Coronary artery (tissue), 2 donors: ENCODE results near the gene TMEM43.

Experiments
- DNase-seq: peaks from one replicate; pipeline ENCODE4 v3.0.0-alpha.2; 2017; ENCODE audit warnings: low spot score
- H3K27ac ChIP-seq, 2 donors: fragments of 200-600 bp; sonication (generic); one replicate each; pipeline ENCODE4 v1.5.1; 2016 to 2019
- H3K4me3 ChIP-seq: fragments of 200-600 bp; sonication (generic); 2 replicates; pipeline ENCODE4 v1.5.1; 2016; ENCODE audit warnings: mild to moderate bottlenecking, moderate library complexity
- CTCF ChIP-seq: fragments of 200-600 bp; sonication (generic); IDR thresholded peaks from one replicate; pipeline ENCODE4 v1.5.1; 2019; ENCODE audit warnings: antibody characterized with exemption

TMEM43 gene

GRCh38 chr3:14143271-14144225, 18.7 kb downstream of the TMEM43 start:
- Histone ChIP-seq H3K27ac (peak overlapping the region; percentile 81 to 95), H3K4me3 (peak overlapping the region; percentile 57)
- DNase-seq = peak; percentile 88
- no peak for TF ChIP-seq CTCF

- TF ChIP-seq CTCF = no peak
- peak; percentile 89 for DNase-seq
- peak overlapping the region; percentile 81 to 95 for H3K27ac ChIP-seq
- peak overlapping the region; percentile 61 for H3K4me3 ChIP-seq
These were observed 19.7 kb downstream of the TMEM43 start for GRCh38 chr3:14144423-14145075.

GRCh38 chr3:14145236-14145635, 20.4 kb downstream of the TMEM43 start:
- no peak for TF ChIP-seq CTCF
- Histone ChIP-seq H3K27ac (peak overlapping the region; percentile 81 to 95), H3K4me3 (peak overlapping the region; percentile 18)
- peak; percentile 67 for DNase-seq

- H3K27ac ChIP-seq = peak overlapping the region; percentile 81 to 95
- H3K4me3 ChIP-seq = peak overlapping the region; percentile 18
- TF ChIP-seq CTCF = no peak
- peak; percentile 74 for DNase-seq
These were observed 21.0 kb downstream of the TMEM43 start for GRCh38 chr3:14145670-14146380.

GRCh38 chr3:14146381-14147065, 21.7 kb downstream of the TMEM43 start:
- Histone ChIP-seq H3K4me3 (no peak overlapping the region), H3K27ac (peak overlapping the region; percentile 81 to 95)
- no peak for DNase-seq
- no peak for TF ChIP-seq CTCF

GRCh38 chr3:14147066-14147435, 22.2 kb downstream of the TMEM43 start:
- Histone ChIP-seq H3K27ac (peak overlapping the region; percentile 81 to 95), H3K4me3 (no peak overlapping the region)
- peak; percentile 62 for DNase-seq
- TF ChIP-seq CTCF = no peak
